Left renal cortex interstitium (tissue), 4 donors: ENCODE measurements around the gene LIN37. TPM values are rescaled to one million over a fixed set of nuclear protein-coding genes. Genes with fewer than 3 reads are reported as not detected.
A peak's percentile ranks its signal among the peaks of the same experiment; 100 is the strongest.

Experiments
- DNase-seq, 4 donors: peaks; one replicate each; pipeline ENCODE4 v3.0.0-alpha.2; 2013; ENCODE audit warnings: low read depth in 4 of 4, low spot score in 2 of 4, missing footprints in 1 of 4
- polyA plus RNA-seq, 4 donors: library from polyadenylated mRNA; unstranded; fragments of 120-200 nt; gene quantifications; one replicate each; pipeline ENCODE4 v1.2.1, GENCODE V29; 2013; ENCODE audit not compliant: insufficient read length in 4 of 4

LIN37 gene, protein sequence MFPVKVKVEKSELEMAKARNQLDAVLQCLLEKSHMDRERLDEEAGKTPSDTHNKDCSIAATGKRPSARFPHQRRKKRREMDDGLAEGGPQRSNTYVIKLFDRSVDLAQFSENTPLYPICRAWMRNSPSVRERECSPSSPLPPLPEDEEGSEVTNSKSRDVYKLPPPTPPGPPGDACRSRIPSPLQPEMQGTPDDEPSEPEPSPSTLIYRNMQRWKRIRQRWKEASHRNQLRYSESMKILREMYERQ
- polyA plus RNA-seq: 10 to 100 TPM; 11.5 to 13.0 (median 12.4) TPM

- DNase-seq: peak; percentile 97 to 100 (median 98)
Observed at GRCh38 chr19:35748106-35749020, at the start of gene LIN37. LIN37 (plus strand) TSS chr19:35748576; CDS start chr19:35748725, 149 bp downstream.

- peak; percentile 85 to 96 (median 88) for DNase-seq
Observed at GRCh38 chr19:35702223-35703012, 46.0 kb upstream of the LIN37 start.

- DNase-seq: no peak
Observed at GRCh38 chr19:35703343-35703742, 45.0 kb upstream of the LIN37 start.

DNA sequence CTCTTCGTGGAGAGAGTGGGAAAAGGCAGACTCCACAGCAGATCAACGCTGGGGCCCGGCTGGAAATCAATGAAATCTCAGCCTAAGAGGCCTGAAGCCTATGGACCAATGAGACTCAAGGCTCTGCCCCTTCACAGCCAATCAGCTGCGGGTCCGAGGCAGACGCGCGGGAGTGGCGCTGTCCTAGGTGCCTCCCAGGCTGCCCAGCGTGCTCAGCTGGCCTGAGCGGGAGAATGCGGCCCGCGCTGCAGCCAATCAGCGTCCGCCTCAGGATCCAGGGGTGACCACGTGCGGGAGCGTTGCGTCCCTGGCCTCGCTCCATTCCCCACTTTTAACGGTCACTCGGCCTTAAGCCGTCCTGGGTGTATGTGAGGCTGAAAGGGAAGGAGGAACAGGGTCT is 44.2 kb upstream of the LIN37 start, which contains the start of gene ZBTB32:
Gene ZBTB32, plus strand, starts transcription at position 341 of the 400 bp plus-strand sequence. CDS start 10,069 bp downstream, outside the sequence.
- peak in 1 of 4 donors; percentile 39 for DNase-seq

- DNase-seq: no peak
Observed at GRCh38 chr19:35708391-35708790, 40.0 kb upstream of the LIN37 start.

DNA sequence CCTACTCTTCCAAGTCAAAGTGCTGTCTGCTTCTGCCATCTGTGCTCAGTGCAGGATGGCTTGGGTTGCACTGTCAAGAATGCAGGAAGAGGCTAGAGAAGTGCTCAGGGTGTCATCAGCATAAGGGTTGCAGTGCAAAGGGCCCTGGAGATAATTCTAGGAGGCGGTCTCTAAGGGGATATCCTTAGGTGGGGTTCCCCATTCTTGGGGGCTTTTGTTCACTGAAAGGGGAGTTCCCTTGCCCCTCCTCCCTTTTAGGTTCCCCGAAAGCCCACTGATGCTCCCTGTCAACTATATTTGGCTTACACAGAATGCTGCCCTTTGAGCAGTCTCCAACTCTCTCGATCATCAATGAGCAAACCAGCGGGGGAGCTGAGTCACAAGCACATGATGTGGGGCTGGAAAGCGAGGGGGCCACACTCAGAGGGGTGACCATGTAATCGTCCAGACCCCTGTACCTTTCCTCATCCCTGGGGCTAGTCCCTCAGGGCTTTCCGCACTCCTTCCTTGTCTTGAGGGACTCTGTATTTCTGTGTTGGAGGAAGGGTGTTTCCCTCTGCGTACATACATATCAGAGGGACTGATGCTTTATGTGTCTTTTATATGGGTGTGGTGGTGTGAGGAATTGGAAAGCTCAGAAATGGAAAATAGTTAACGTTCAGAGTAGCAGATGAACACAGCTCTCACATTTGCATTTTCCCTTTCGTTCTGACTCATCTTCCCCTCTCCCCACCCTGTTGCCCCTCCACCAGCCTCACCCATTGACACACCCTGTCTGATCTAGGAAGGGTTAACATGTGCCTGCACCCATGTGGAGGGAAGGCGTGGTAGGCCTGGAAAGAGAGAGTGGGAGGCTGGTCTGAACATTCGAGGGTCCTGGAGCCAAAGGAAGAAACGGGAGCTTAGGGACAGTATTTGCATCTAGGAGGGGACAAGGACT is 37.3 kb upstream of the LIN37 start:
- DNase-seq: no peak

GRCh38 chr19:35712567-35713505 is 35.5 kb upstream of the LIN37 start:
- DNase-seq: no peak

DNA sequence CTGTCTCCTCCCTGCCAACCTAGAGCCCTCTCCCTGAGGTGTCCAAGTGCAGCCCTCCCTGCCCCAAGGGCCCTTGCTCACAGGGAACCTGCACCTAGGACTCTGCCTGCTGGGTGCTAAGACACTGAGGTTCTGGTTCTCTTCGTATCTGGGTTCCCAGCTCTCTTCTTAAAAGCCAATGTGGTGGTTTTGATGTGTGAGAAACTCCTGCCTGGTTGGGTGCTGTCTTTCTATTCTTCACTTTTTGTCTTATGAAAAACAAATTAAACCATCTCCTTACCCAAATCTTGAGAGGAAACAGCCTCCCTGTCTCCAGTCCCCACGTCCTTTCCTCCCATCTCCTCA is 34.9 kb upstream of the LIN37 start:
- no peak for DNase-seq

DNA sequence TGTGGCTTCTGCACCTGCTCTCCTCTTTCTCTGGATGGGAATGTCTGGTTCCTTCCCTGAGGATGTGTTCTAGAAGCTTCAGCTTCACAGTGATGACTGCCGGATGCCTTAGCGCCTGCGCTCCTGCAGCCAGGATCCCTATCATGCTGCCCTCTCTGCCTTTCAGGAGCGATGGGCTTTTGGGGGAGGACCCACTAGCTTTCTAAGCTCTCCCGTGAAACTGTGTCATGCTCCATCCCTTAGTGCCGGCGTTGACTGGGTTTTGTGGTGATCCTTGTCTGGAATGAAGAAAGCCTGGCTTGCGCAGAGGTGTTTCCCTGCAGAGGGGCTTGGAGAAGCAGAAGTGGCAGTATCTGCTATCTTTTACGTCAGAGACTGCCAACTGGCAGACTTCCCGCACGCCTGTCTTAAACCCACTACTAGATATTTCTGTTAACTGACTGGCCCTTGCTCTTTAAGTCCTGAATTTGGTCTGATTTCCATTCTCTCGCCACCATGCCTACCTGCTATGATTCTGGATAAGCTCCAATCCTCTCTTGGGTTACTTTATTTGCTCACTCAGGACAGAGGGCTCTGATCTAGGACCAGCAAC is 34.4 kb upstream of the LIN37 start:
- no peak for DNase-seq

- DNase-seq: no peak
Observed at GRCh38 chr19:35714601-35715354, 33.6 kb upstream of the LIN37 start.

DNA sequence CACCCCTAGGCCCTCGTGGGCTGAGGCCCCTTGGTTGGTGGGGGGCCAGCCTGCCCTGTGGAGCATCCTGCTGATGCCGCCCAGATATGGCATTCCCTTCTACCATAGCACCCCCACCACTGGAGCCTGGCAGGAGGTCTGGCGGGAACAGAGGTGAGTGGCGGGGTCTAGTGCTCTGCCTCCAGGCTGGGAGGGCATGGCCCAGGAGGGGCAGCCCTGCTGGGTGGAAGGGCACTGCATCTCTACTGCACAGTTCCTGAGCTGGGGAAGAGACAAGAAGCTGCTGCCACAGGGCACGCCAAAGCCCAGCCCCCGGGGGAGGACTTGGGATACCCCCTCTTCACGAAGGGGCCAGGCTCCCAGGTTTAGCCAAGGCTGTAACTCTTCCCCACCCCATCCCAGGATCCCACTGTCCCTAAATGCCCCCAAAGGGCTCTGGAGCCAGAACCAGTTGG is 33.0 kb upstream of the LIN37 start:
- DNase-seq: no peak

GRCh38 chr19:35715981-35716800 is 32.2 kb upstream of the LIN37 start:
- DNase-seq: no peak

- DNase-seq: peak; percentile 55 to 93 (median 74)
Observed at GRCh38 chr19:35716801-35717664, 31.3 kb upstream of the LIN37 start.

DNA sequence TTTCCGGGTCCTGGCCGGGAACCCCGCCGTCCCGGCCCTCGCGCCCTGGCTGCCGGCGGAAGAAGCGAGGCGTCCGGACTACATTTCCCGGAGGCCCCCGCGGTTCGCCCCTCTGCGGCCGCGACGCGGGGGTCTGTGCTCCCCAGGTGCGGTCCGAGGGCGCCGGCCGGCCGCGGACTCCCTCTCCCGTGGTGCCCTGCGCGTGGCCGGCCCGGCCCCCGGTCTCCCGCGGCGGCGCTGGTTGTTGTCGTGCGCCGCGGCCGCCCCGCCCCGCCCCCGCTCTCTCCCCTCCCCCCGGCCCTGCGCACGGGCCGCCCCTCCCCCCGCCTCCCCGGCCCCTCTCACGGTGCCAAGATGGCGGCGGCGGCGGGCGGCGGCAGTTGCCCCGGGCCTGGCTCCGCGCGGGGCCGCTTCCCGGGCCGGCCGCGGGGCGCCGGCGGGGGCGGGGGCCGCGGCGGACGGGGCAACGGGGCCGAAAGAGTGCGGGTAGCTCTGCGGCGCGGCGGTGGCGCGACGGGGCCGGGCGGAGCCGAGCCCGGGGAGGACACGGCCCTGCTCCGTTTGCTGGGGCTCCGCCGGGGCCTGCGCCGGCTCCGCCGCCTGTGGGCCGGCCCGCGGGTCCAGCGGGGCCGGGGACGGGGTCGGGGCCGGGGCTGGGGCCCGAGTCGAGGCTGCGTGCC is 30.6 kb upstream of the LIN37 start, which contains the start of gene KMT2B:
Gene KMT2B, plus strand, starts transcription at position 339 of the 680 bp plus-strand sequence. Its CDS starts 16 bp downstream, at position 355.
- DNase-seq: peak in 2 of 4 donors; percentile 79 to 91
